ENCODE data around the gene KDM8.

DNA sequence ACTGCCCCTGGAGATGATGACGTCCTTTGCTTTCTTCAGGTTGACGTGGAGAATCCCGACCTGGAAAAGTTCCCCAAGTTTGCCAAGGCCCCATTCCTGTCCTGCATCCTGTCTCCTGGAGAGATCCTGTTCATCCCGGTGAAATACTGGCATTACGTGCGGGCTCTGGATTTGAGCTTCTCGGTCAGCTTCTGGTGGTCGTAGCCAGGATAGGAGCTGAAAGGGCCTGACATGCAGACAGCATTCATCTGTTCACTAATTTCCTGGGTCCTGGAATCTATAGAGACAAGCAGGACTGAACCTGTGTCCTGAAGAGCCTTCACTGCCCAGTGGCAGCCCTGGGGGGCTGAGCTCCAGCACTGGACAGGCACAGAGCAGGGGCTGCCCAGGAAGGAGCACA is 17.2 kb downstream of the KDM8 start:
- TF ChIP-seq, protein P1, sequence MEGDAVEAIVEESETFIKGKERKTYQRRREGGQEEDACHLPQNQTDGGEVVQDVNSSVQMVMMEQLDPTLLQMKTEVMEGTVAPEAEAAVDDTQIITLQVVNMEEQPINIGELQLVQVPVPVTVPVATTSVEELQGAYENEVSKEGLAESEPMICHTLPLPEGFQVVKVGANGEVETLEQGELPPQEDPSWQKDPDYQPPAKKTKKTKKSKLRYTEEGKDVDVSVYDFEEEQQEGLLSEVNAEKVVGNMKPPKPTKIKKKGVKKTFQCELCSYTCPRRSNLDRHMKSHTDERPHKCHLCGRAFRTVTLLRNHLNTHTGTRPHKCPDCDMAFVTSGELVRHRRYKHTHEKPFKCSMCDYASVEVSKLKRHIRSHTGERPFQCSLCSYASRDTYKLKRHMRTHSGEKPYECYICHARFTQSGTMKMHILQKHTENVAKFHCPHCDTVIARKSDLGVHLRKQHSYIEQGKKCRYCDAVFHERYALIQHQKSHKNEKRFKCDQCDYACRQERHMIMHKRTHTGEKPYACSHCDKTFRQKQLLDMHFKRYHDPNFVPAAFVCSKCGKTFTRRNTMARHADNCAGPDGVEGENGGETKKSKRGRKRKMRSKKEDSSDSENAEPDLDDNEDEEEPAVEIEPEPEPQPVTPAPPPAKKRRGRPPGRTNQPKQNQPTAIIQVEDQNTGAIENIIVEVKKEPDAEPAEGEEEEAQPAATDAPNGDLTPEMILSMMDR (IDR thresholded peaks at IDR 0.05; ENCODE audit: insufficient read depth, low read length, poor library complexity, severe bottlenecking): no peak
- TF ChIP-seq EZH2phosphoT487 (conservative IDR thresholded peaks at IDR 0.05; ENCODE audit: low read length): no peak
